GM21619 (cell line): ENCODE measurements around the gene ZCCHC7.
A peak's percentile ranks its signal among the peaks of the same experiment; 100 is the strongest.
"Not testable (repeated sequence)": the region's sequence is repeated elsewhere in the genome, so short reads cannot be mapped to it uniquely, and the experiment has no call there.

Experiments used
- ATAC-seq: cut with Tn5 transposase; IDR thresholded peaks from one replicate; pipeline ENCODE4 v1.9.1; 2021; ENCODE audit not compliant: unreplicated experiment

The ZCCHC7 gene

GRCh38 chr9:37119360-37119759 lies 1.0 kb upstream of the ZCCHC7 start:
- no peak for ATAC-seq

GRCh38 chr9:37120843-37121335 lies 515 bp downstream of the ZCCHC7 start:
- peak; percentile 21 for ATAC-seq

GRCh38 chr9:37121881-37122280 lies 1.5 kb downstream of the ZCCHC7 start:
- no peak for ATAC-seq

GRCh38 chr9:37126214-37126788 lies 5.9 kb downstream of the ZCCHC7 start:
- no peak for ATAC-seq

GRCh38 chr9:37127018-37127417 lies 6.6 kb downstream of the ZCCHC7 start:
- ATAC-seq = no peak

GRCh38 chr9:37128051-37128450 lies 7.7 kb downstream of the ZCCHC7 start:
- ATAC-seq = no peak

GRCh38 chr9:37134166-37134565 lies 13.8 kb downstream of the ZCCHC7 start:
- ATAC-seq = no peak

GRCh38 chr9:37141015-37141414 lies 20.6 kb downstream of the ZCCHC7 start:
- ATAC-seq = no peak

- ATAC-seq = peak; percentile 66
Measured at GRCh38 chr9:37144762-37145161, 24.4 kb downstream of the ZCCHC7 start.

- ATAC-seq = no peak
Measured at GRCh38 chr9:37146410-37146809, 26.0 kb downstream of the ZCCHC7 start.

GRCh38 chr9:37148181-37148580 lies 27.8 kb downstream of the ZCCHC7 start:
- ATAC-seq = no peak

GRCh38 chr9:37149666-37150308 lies 29.4 kb downstream of the ZCCHC7 start:
- no peak for ATAC-seq

GRCh38 chr9:37150415-37150814 lies 30.0 kb downstream of the ZCCHC7 start:
- no peak for ATAC-seq

GRCh38 chr9:37151812-37152211 lies 31.4 kb downstream of the ZCCHC7 start:
- ATAC-seq = no peak

- ATAC-seq = no peak
Measured at GRCh38 chr9:37152365-37152764, 32.0 kb downstream of the ZCCHC7 start.

GRCh38 chr9:37155601-37156000 lies 35.2 kb downstream of the ZCCHC7 start:
- no peak for ATAC-seq

GRCh38 chr9:37156205-37156604 lies 35.8 kb downstream of the ZCCHC7 start:
- no peak for ATAC-seq

- ATAC-seq = no peak
Measured at GRCh38 chr9:37156781-37157356, 36.5 kb downstream of the ZCCHC7 start.

- no peak for ATAC-seq
Measured at GRCh38 chr9:37157726-37158377, 37.5 kb downstream of the ZCCHC7 start.

- ATAC-seq = no peak
Measured at GRCh38 chr9:37163299-37163698, 42.9 kb downstream of the ZCCHC7 start.

- ATAC-seq = not testable (repeated sequence)
Measured at GRCh38 chr9:37164335-37164734, 44.0 kb downstream of the ZCCHC7 start.

- ATAC-seq = no peak
Measured at GRCh38 chr9:37165644-37166043, 45.3 kb downstream of the ZCCHC7 start.
